AG10803 (cell line): ENCODE data around the gene ABCA2.

Source experiments
- DNase-seq: peaks from one replicate; pipeline ENCODE4 v3.0.0; 2010; ENCODE audit warnings: low read depth
- H3K4me3 ChIP-seq: 2 replicates; pipeline ENCODE4 v1.5.1; 2011; ENCODE audit warnings: mild to moderate bottlenecking, low read length, control low read depth
- CTCF ChIP-seq: conservative IDR thresholded peaks from 2 replicates; pipeline ENCODE4 v1.5.1; 2011; ENCODE audit warnings: mild to moderate bottlenecking, low read length, control low read depth, inconsistent platforms

Gene ABCA2

GRCh38 chr9:136992819-136993369 lies 35.1 kb downstream of the ABCA2 start:
- no peak for TF ChIP-seq CTCF
- H3K4me3 ChIP-seq = peak overlapping the region; percentile 74
- DNase-seq = no peak

- no peak for TF ChIP-seq CTCF
- peak; percentile 87 for DNase-seq
- peak within 1 kb of the TSS; percentile 74 for H3K4me3 ChIP-seq
These were observed 35.8 kb downstream of the ABCA2 start, which contains the start of gene PAXX for GRCh38 chr9:136991993-136992818. Gene PAXX, plus strand, starts transcription at chr9:136992422. Its CDS starts 22 bp downstream, at chr9:136992444.

GRCh38 chr9:136990242-136990911 lies 37.7 kb downstream of the ABCA2 start:
- no peak for DNase-seq
- TF ChIP-seq CTCF = no peak
- no peak overlapping the region for H3K4me3 ChIP-seq

GRCh38 chr9:136988872-136989271 lies 39.2 kb downstream of the ABCA2 start:
- no peak for DNase-seq
- H3K4me3 ChIP-seq = no peak overlapping the region
- no peak for TF ChIP-seq CTCF

- H3K4me3 ChIP-seq = no peak overlapping the region
- TF ChIP-seq CTCF = no peak
- DNase-seq = no peak
These were observed 42.2 kb downstream of the ABCA2 start for GRCh38 chr9:136985853-136986252.

GRCh38 chr9:136985027-136985602 lies 42.9 kb downstream of the ABCA2 start:
- no peak for DNase-seq
- no peak overlapping the region for H3K4me3 ChIP-seq
- no peak for TF ChIP-seq CTCF
